AG09309 (cell line): ENCODE measurements around the gene PUM1.

ENCODE experiments used
- DNase-seq: peaks from one replicate; pipeline ENCODE4 v3.0.0-alpha.2; 2010; ENCODE audit warnings: low read depth
- H3K4me3 ChIP-seq: 2 replicates; pipeline ENCODE4 v1.5.1; 2011; ENCODE audit warnings: mild to moderate bottlenecking, low read depth, low read length, moderate library complexity; ENCODE audit not compliant: control insufficient read depth
- TF ChIP-seq, protein P1 (sequence below): IDR thresholded peaks from 2 replicates; pipeline ENCODE4 v1.5.1; 2011; ENCODE audit warnings: mild to moderate bottlenecking, low read depth, low read length, inconsistent platforms; ENCODE audit not compliant: insufficient read depth, control insufficient read depth; ENCODE audit errors: missing control alignments

The PUM1 gene

DNA sequence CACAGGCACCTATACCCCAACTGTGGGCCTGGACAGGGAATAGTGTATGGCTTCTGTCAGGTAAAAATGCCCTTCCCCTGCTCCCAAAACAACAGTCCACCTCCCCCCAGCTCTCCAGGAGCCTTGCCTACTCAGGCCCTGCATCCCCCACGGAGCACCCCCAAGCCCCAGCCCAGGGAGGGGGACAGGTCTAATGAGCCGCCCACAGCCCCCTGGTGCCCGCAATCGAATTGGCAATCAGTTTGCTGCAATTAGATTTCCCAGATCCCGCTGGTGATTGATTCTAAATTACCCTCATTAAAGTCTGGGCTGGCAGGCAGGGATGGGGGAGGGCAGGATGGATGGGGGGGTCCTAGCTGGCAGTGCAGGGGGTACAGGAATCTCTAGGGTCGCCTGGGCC is 165.0 kb downstream of the PUM1 start:
- TF ChIP-seq, protein P1, sequence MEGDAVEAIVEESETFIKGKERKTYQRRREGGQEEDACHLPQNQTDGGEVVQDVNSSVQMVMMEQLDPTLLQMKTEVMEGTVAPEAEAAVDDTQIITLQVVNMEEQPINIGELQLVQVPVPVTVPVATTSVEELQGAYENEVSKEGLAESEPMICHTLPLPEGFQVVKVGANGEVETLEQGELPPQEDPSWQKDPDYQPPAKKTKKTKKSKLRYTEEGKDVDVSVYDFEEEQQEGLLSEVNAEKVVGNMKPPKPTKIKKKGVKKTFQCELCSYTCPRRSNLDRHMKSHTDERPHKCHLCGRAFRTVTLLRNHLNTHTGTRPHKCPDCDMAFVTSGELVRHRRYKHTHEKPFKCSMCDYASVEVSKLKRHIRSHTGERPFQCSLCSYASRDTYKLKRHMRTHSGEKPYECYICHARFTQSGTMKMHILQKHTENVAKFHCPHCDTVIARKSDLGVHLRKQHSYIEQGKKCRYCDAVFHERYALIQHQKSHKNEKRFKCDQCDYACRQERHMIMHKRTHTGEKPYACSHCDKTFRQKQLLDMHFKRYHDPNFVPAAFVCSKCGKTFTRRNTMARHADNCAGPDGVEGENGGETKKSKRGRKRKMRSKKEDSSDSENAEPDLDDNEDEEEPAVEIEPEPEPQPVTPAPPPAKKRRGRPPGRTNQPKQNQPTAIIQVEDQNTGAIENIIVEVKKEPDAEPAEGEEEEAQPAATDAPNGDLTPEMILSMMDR: no peak
- DNase-seq: no peak
- H3K4me3 ChIP-seq: no peak overlapping the region

DNA sequence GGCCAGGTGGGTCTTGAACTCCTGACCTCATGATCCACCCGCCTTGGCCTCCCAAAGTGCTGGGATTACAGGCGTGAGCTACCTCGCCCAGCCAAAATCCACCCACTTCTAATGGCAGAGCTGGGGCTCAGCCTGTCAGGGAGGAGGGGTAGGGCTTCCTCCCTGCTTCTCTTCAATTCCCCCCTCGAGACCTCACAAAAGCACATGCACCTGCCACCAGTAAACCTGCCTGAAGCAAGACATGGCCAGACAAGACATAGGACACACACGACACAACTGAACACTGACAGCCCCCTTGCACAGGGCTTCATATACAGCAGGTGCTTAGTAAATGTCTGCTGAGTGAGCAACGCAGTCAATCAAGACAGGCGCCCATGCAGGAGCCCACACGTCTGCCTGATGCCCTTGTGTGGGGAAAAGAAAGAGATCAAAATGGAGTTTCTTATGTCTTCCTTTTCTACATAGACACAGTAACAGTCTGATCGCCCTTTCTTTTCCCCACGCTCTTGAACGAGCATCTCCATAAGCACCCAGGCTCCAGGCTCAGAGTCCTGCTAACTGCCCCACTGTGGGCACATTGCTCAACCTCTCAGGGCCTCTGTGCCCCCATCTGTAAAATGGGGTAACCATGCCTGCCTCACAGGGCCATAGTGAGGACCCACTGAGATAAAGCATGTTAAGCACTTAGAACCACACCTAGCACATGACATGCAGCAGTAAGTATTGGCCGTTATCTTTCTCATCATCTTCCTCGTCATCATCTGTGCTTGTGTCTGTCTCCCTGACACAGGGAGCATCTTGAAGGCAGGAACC is 165.7 kb downstream of the PUM1 start:
- no peak for DNase-seq
- H3K4me3 ChIP-seq: no peak overlapping the region
- TF ChIP-seq, protein P1: no peak

DNA sequence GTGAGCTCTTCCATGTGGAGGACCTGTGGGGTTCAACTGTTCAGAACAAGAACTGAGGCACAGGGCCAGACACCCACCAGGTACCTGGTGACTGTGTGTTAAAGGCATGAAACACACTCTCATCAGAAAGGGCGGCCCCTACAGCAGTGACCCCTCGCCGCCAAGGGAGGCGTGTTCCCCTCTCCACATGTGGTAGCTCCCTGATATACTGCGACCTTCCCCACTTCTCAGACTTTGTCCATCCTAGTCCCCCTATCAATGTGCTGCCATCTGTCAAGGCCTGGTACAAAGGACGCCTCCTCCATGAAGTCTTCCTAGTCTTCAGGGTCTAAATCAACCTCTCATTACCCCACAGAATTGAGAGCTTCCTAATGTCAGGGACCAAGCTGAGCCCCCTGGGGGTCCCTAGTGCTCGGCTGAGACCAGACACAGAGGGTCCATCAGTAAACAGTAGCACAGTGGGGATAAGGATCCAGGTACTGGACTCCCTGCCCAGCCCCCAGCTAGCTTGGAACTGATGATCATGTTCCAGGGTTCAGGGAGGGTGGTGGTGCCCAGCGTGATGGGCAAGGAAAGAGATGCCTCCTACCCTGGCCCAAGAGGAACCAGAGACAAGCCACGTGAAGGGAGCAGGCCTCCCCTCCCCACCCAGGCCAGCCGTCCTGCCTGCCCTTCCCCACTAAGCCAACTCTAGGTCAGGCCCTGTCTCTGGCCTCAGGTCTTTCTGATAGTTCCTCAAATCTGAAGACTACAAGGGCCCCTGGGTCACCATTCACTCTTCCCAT is 167.3 kb downstream of the PUM1 start:
- TF ChIP-seq, protein P1: no peak
- no peak overlapping the region for H3K4me3 ChIP-seq
- no peak for DNase-seq

DNA sequence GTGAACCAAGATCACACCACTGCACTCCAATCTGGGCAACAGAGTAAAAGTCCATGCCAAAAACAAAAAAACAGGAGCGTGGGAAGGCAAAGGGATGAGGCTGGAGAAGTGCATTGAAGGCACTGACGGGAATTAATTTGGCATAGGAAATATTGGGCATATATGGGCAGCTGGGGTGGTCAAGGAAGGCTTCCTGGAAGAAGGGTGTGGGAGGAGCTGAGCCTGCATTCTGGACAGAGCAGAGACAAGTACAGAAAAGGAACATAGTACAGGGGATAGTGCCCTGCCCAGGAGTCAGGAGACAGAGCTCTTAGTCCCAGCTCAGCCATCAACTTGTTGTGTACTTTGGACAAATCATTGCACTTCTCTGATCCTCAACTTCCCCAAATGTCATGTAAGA is 168.6 kb downstream of the PUM1 start:
- no peak overlapping the region for H3K4me3 ChIP-seq
- TF ChIP-seq, protein P1: no peak
- no peak for DNase-seq

DNA sequence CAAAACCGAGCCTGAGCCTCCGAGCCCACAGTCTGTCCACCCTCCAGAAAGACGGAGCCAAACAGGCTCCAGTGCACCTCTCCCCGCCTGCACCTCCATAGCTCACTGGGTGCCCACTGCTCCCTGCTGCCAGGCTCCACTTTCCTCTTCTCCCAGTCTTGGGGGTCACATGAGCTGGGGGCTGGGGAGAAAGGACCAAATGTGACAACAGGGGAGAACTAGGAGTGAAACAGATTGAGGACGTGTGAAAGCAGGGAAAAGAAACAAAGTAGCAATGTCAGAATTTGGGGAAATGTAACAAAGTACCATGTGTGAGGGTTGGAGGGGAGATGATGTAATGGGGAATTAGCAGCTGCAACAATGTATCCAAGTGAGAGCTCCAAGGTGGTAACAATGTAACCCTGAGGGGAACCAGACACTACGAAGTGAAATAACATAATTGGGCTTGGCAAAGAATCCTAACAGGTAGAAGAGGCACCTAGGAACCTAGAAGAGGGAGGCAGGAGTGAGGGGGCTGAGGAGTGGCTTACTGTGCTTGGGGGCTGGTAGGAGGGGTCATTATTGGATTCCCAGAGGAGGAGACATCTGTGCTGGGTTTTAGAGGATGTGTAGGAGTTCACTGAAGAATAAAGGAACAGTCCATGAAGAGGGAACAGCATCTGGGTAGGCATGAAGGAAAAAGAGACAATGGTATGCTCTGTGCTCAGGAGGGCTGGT is 169.4 kb downstream of the PUM1 start:
- DNase-seq: no peak
- TF ChIP-seq, protein P1: no peak
- no peak overlapping the region for H3K4me3 ChIP-seq

DNA sequence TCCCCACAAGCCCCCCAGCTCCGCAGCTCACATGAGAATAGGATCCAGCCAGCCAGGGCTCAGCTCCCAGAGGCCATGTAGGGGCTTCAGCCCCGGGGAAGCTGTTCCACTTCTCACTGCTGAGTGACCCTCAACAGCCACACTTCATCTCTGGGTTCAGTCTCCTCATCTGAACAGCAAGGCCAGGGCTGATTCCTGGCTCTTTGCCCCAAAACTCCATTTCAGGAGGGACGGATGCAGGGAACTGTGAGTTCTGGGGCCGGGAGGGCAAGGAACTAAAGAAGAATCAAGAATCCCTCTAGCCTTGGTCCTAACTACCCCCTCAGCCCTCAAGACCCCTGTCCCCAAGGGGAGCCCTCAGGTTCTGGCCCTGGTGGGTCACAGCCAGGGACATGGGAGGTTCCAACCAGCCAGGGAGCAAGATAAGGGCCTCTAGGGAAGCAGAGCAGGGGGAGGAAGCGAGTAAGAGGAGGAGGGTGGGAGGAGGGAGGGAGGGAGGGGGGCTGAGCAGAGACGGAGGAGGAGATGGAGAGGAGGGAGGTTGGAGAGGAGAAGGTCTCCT is 170.1 kb downstream of the PUM1 start:
- DNase-seq: no peak
- TF ChIP-seq, protein P1: no peak

More for the DNA sequence above, 170.1 kb downstream of the PUM1 start:
- H3K4me3 ChIP-seq: no peak overlapping the region
